ENCODE results near the gene FES.

Gene FES

DNA sequence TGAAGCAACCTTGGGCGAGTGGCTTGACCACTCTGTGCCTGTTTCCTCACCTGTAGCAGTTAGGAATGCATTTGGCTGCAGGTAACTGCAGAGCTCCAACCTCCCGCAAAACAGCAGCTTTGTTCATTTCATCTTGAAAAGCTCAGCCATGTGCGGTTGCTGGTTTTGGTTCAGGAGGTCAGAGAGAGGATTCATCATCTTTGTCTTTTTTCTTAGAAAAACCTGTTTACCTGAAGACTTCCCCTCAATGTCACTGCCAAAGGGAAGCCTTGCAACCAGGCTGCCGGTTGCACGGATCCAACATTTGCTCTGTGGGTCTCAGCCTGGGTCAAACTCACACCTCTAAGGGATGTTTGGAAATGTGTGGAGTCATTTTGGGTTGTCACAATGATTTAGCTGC lies 32.4 kb upstream of the FES start:
- H3K4me3 ChIP-seq (ENCODE audit: low read depth, low read length): no peak overlapping the region

DNA sequence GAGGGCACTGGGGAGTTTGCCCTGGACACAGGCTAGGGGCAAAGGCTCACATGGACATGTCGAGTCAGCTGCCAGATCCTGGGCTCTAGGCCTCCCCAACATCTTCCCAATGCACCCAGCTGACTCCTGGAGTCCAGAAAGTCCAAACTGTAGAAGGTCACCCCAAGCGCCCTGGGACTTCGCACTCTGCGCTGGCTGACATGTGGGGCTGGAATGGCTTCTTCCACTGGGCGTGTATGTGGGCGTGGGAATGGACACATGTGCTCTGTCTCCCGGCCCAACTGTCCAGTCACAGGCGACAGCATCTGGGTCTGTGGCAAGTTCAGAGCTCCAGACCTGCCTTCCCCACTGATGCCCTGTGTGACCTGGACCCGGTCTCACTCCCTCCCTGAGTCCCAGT lies 29.2 kb upstream of the FES start:
- TF ChIP-seq, protein P1, sequence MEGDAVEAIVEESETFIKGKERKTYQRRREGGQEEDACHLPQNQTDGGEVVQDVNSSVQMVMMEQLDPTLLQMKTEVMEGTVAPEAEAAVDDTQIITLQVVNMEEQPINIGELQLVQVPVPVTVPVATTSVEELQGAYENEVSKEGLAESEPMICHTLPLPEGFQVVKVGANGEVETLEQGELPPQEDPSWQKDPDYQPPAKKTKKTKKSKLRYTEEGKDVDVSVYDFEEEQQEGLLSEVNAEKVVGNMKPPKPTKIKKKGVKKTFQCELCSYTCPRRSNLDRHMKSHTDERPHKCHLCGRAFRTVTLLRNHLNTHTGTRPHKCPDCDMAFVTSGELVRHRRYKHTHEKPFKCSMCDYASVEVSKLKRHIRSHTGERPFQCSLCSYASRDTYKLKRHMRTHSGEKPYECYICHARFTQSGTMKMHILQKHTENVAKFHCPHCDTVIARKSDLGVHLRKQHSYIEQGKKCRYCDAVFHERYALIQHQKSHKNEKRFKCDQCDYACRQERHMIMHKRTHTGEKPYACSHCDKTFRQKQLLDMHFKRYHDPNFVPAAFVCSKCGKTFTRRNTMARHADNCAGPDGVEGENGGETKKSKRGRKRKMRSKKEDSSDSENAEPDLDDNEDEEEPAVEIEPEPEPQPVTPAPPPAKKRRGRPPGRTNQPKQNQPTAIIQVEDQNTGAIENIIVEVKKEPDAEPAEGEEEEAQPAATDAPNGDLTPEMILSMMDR (IDR thresholded peaks at IDR 0.05; ENCODE audit: control insufficient read depth, extremely low read depth, insufficient read depth): no peak
- DNase-seq (ENCODE audit: low read depth): no peak
- no peak overlapping the region for H3K4me3 ChIP-seq (ENCODE audit: low read depth, low read length)

More for the DNA sequence above, 32.4 kb upstream of the FES start:
- TF ChIP-seq, protein P1 (IDR thresholded peaks at IDR 0.05; ENCODE audit: control insufficient read depth, extremely low read depth, insufficient read depth): no peak
- no peak for DNase-seq (ENCODE audit: low read depth)

DNA sequence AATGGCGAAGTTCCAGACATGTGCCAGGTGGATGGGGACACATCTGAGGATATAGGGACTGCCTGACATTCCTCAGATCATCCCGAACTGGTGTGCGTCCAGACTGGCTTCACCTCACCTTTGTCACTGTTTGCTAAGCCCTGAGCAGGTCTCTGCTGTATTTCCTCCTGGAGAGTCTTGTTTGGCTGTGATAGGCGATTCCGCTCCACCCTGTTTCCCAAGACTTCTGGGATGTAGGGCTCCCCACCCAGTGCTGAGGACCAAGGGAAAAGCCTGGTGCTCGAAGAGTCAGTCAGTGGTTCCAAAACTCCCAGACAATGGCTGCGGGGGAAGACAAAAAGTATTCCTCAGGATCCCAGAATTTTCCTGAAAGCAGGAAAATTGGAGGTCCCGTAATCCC lies 27.0 kb upstream of the FES start:
- DNase-seq (ENCODE audit: low read depth): no peak
- TF ChIP-seq, protein P1 (IDR thresholded peaks at IDR 0.05; ENCODE audit: control insufficient read depth, extremely low read depth, insufficient read depth): no peak

DNA sequence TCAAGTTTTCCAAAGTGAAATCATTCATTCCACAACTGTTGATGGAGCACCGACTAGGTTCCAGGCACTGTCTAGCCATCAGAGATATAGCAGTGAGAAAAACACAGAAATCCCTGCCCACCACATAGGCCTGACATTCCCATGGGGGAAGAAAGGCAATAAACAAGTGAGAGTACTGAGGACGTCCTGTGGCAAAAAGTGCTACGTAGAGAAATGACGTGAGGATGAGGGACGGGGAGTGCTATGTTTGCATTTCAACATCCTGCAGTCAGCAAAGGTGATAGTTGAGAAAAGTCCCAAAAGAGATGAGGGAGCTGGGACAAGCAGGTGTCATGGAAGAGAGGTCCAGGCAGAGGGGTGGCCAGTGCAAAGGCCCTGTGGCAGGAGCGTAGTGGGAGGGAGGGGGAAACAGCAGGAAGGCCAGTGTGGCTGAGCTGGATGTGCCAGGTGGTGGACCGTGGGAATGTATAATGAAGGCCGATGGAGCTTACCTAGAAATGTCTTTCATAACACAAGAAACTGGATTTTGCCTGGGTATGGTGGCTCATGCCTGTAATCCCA lies 26.3 kb upstream of the FES start:
- TF ChIP-seq, protein P1 (IDR thresholded peaks at IDR 0.05; ENCODE audit: control insufficient read depth, extremely low read depth, insufficient read depth): no peak
- DNase-seq (ENCODE audit: low read depth): no peak
- no peak overlapping the region for H3K4me3 ChIP-seq (ENCODE audit: low read depth, low read length)

More for the DNA sequence above, 27.0 kb upstream of the FES start:
- H3K4me3 ChIP-seq (ENCODE audit: low read depth, low read length): no peak overlapping the region

DNA sequence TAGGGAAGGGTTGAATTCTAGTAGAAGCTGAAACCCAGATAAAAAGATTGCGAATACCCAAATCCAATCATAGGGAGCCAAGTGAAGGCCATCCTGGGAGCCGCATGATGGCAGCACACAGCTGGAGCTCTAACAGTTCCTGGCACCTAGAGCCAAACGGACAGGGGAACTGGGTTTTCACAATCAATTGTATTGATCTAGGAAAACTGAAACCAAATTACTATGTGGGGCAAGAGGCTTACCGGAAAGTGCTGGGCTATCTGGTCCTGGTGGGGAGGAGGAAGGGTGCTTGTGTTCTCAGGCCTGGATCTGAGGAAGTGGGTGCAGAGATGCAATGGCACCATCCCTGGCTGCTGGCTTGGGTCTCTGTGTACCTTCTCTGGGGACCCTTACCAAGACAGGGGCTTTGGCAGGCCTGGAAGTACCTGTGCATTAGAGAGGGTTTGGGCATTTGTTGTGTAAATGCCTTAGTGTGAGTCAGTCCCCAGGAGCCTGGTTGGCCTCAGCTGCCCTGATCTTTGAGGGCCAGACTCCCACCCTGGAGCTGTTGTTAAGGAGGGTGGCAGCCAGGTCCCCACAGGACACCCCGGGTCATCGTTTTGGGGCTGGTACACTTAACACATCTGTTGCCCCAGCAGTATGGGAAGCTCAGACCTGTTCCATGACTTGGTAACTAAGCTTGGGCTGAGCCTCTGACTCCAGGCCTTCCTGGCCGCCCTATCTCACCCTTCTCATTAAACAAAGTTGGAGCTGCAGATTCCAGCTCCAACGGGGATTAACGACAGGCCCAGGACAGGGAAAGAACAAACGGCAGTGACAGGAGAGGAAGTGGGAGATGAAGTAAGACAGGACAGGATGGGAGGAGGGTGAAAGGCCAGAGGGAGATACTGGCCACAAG lies 24.8 kb upstream of the FES start:
- TF ChIP-seq, protein P1 (IDR thresholded peaks at IDR 0.05; ENCODE audit: control insufficient read depth, extremely low read depth, insufficient read depth): no peak
- DNase-seq (ENCODE audit: low read depth): no peak
- H3K4me3 ChIP-seq (ENCODE audit: low read depth, low read length): no peak overlapping the region

DNA sequence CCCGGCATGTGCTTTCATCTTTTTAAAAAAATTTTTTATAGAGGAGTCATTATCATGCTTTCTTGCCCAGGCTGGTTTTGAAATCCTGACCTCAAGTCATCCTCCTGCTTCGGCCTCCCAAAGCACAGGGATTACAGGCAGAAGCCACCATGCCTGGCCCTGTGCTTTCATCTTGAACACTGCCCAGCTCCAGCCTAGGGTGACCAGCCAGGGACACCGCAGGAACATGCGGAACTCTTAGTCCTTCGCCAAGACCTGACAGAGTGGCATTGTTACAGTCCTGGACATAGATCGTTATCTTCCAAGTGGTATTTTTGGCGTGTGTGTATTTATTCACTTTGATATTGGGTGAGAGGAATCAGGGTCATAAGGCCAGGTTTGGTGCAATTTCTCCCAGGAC lies 23.9 kb upstream of the FES start:
- no peak overlapping the region for H3K4me3 ChIP-seq (ENCODE audit: low read depth, low read length)
- TF ChIP-seq, protein P1 (IDR thresholded peaks at IDR 0.05; ENCODE audit: control insufficient read depth, extremely low read depth, insufficient read depth): no peak
- DNase-seq (ENCODE audit: low read depth): peak; percentile 90

All from LNCaP clone FGC (cell line).